RWPE1 (cell line): ENCODE data around the gene TNRC6C.
"Not testable (repeated sequence)": the region's sequence is repeated elsewhere in the genome, so short reads cannot be mapped to it uniquely, and the experiment has no call there.

Experiments used
- CTCF ChIA-PET: fragments of 350-600 bp; sonication (Branson Sonifier 250); formaldehyde crosslinking; extraction: SDS; loops from one replicate; lab custom pipeline; 2021; lab: Yijun Ruan, JAX
- POLR2A ChIA-PET: fragments of 400-600 bp; formaldehyde crosslinking; extraction: SDS; loops from one replicate; lab custom pipeline; 2020; ENCODE audit warnings: antibody characterized with exemption; ENCODE audit not compliant: low non-redundant PET; lab: Yijun Ruan, JAX
- DNase-seq: peaks from one replicate; pipeline ENCODE4 v3.0.0; 2012; ENCODE audit warnings: low spot score
- H3K27ac ChIP-seq: fragments of 450-650 bp; 2 replicates; pipeline ENCODE4 v1.5.1; 2017
- TF ChIP-seq, protein P1 (sequence below): fragments of 450-650 bp; conservative IDR thresholded peaks from 2 replicates; pipeline ENCODE4 v1.5.1; 2017; ENCODE audit warnings: low read depth, mild to moderate bottlenecking

The TNRC6C gene

GRCh38 chr17:77974396-77974795 lies 15.9 kb downstream of the TNRC6C start:
- DNase-seq, result no peak
- POLR2A ChIA-PET, result no interaction called here
- TF ChIP-seq, protein P1, sequence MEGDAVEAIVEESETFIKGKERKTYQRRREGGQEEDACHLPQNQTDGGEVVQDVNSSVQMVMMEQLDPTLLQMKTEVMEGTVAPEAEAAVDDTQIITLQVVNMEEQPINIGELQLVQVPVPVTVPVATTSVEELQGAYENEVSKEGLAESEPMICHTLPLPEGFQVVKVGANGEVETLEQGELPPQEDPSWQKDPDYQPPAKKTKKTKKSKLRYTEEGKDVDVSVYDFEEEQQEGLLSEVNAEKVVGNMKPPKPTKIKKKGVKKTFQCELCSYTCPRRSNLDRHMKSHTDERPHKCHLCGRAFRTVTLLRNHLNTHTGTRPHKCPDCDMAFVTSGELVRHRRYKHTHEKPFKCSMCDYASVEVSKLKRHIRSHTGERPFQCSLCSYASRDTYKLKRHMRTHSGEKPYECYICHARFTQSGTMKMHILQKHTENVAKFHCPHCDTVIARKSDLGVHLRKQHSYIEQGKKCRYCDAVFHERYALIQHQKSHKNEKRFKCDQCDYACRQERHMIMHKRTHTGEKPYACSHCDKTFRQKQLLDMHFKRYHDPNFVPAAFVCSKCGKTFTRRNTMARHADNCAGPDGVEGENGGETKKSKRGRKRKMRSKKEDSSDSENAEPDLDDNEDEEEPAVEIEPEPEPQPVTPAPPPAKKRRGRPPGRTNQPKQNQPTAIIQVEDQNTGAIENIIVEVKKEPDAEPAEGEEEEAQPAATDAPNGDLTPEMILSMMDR, result no peak
- CTCF ChIA-PET, result no interaction called here
- H3K27ac ChIP-seq, result no peak overlapping the region

- H3K27ac ChIP-seq, DNase-seq, POLR2A ChIA-PET: not testable (repeated sequence)
- CTCF ChIA-PET, result interaction anchor here (0.7 kb wide), 1 partner anchor 926 kb away, joined by 3 read pairs; no protein-coding TSS in a partner anchor
Observed at GRCh38 chr17:77982430-77982829, 23.9 kb downstream of the TNRC6C start.

GRCh38 chr17:77990301-77990700 lies 31.8 kb downstream of the TNRC6C start:
- ChIA-PET CTCF (interaction anchor here (1.5 kb wide), 1 partner anchor 21 kb away, joined by 3 read pairs; no protein-coding TSS in a partner anchor), POLR2A (no interaction called here)
- TF ChIP-seq, protein P1, result no peak

DNA sequence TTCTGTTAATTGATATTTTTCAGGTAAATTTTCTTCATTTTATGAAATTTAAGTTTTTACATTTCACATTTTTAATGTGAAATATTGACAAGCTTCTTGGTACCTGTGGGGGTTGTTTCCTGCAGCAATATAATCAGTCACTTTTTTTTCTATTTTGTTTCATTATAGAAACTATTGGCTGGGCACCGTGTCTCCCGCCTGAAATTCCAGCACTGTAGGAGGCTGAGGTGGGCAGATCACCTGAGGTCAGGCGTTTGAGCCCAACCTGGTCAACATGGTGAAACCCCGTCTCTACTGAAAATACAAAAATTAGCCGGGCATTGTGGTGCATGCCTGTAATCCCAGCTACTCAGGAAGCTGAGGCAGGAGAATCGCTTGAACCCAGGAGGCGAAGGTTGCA lies 35.2 kb downstream of the TNRC6C start:
- DNase-seq, CTCF ChIA-PET, POLR2A ChIA-PET, H3K27ac ChIP-seq: not testable (repeated sequence)

More at GRCh38 chr17:77990301-77990700, 31.8 kb downstream of the TNRC6C start:
- no peak overlapping the region for H3K27ac ChIP-seq
- DNase-seq, result no peak

GRCh38 chr17:77995146-77995852 lies 36.8 kb downstream of the TNRC6C start:
- TF ChIP-seq, protein P1, result no peak
- no peak for DNase-seq
- POLR2A ChIA-PET, result no interaction called here
- CTCF ChIA-PET, result interaction anchor here (0.7 kb wide), 1 partner anchor 475 kb away, joined by 3 read pairs; no protein-coding TSS in a partner anchor
- H3K27ac ChIP-seq, result no peak overlapping the region

DNA sequence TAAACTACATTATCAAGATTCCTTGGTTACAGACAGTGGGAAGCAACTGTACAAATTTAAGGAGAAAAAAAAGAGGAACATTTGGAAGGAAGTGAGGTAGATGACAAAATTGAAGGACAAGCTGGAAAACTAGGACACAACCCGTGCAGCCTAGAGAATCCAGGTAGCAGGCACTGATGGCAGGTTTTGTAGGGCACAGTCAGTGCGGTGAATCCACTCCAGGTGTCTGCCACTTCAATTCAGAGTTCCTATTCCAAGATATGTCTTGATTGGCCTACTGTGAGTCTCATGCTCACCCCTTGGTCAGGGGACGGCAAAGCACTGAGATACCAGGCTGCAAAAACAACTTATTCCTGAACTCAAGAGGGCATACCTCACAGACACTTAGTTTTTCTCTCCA lies 37.8 kb downstream of the TNRC6C start:
- no peak overlapping the region for H3K27ac ChIP-seq
- CTCF ChIA-PET, result interaction anchor here (0.6 to 0.7 kb wide), 2 partner anchors 268 to 476 kb away, joined by 3 read pairs; no protein-coding TSS in a partner anchor
- DNase-seq, result no peak
- POLR2A ChIA-PET, result no interaction called here
- TF ChIP-seq, protein P1, result no peak

DNA sequence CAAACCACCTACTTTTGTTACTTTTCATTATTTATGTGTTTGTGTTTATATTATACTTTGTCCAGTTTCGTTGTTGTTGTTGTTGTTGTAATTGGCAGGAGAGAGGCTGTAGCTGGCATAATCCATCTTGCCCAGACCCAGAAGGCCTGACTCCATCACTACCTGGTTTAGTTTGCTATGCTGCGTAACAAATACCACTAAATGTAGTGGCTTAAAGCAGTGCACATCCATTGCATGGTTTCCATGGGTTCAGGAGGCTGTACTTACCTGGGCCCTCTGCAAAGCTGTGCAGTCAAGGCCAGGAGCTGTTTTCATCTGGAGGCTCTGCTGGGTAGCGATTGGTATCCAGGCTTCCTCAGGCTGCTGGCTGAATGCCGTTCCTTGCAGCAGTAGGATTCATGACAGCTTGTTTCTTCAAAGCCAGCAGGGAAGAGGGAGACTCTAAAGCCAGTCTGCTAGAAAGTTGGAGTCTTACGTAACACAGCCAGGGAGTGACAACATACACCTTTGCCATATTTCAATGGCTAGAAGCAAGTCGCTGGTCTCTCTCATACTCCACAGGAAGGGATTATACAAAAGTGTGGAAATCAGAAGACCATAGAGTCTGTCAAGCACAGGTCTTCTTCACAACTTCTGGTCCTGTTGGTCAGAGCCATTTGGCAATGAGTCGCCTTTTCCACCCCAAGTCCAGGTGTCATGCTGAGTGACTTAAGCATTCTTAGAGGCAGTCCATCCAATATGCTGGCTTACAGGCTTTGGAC lies 41.1 kb downstream of the TNRC6C start:
- ChIA-PET CTCF (interaction anchor here (0.7 kb wide), 1 partner anchor 18 kb away, joined by 3 read pairs; no protein-coding TSS in a partner anchor), POLR2A (no interaction called here)
- TF ChIP-seq, protein P1, result no peak
- DNase-seq, result no peak
- H3K27ac ChIP-seq, result no peak overlapping the region
